Esophagus squamous epithelium (tissue), 4 donors: ENCODE data around the gene TP53AIP1.

Experiments used
- POLR2A ChIP-seq, 4 donors: fragments of 450-650 bp; IDR thresholded peaks; one replicate each; pipeline ENCODE4 v1.6.1; 2017; ENCODE audit warnings: antibody characterized with exemption in 4 of 4, mild to moderate bottlenecking in 4 of 4, moderate library complexity in 3 of 4
- TF ChIP-seq, protein P1 (sequence below), 6 experiments: fragments of 450-650 bp in 4 of 6; fragments of 200-600 bp in 2 of 6; sonication (generic) in 2 of 6; IDR thresholded peaks; one replicate each; pipeline ENCODE4 v1.5.1; 2016 to 2019; ENCODE audit warnings: antibody characterized with exemption in 6 of 6, mild to moderate bottlenecking in 4 of 6, moderate library complexity in 4 of 6

DNA sequence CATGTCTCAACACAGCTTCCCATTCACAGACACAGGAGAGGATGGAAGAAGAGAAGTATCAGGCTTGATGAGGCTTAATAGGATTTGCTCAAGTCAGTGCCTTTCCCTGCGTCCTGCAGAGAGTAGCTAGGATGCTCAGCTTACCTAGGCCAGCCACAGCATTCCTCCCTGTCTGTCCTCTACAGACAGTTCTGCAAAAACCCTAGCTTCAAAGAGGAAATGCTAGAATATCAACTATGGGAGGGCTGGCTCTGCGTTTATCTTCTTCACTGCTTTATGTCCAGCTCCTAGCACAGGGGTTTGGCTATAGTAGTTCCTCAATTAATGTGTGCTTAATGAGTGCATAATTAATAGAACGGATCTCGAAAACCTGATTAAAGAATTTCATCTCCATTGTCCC, 35.1 kb downstream of the TP53AIP1 start:
- TF ChIP-seq POLR2A (IDR thresholded peaks at IDR 0.05), result no peak
- TF ChIP-seq, protein P1, sequence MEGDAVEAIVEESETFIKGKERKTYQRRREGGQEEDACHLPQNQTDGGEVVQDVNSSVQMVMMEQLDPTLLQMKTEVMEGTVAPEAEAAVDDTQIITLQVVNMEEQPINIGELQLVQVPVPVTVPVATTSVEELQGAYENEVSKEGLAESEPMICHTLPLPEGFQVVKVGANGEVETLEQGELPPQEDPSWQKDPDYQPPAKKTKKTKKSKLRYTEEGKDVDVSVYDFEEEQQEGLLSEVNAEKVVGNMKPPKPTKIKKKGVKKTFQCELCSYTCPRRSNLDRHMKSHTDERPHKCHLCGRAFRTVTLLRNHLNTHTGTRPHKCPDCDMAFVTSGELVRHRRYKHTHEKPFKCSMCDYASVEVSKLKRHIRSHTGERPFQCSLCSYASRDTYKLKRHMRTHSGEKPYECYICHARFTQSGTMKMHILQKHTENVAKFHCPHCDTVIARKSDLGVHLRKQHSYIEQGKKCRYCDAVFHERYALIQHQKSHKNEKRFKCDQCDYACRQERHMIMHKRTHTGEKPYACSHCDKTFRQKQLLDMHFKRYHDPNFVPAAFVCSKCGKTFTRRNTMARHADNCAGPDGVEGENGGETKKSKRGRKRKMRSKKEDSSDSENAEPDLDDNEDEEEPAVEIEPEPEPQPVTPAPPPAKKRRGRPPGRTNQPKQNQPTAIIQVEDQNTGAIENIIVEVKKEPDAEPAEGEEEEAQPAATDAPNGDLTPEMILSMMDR (IDR thresholded peaks at IDR 0.05), result no peak
